Adrenal gland (tissue), 12 donors: ENCODE data around the gene SDHAF2. TPM values are rescaled to one million over a fixed set of nuclear protein-coding genes. Genes with fewer than 3 reads are reported as not detected.

Experiments
- DNase-seq, 7 donors: peaks; one replicate each; pipeline ENCODE4 v3.0.0-alpha.2; 2019 to 2020
- H3K27ac ChIP-seq, 5 donors: fragments of 200-600 bp; sonication (generic) in 4 of 5; 1 replicate in 3 of 5; 2 replicates in 2 of 5; pipeline versions ENCODE4 v1.5.1 to v1.8.0; 2016 to 2020; ENCODE audit warnings: mild to moderate bottlenecking in 1 of 5
- H3K27me3 ChIP-seq: fragments of 200-600 bp; 2 replicates; pipeline ENCODE4 v1.8.0; 2021
- H3K36me3 ChIP-seq, 2 donors: fragments of 200-600 bp; replicated peaks in 1 of 2; 1 replicate in 1 of 2; 2 replicates in 1 of 2; pipeline versions ENCODE4 v1.5.1 to v1.8.0; 2018 to 2022
- H3K4me1 ChIP-seq, 2 donors: fragments of 200-600 bp; replicated peaks in 1 of 2; 1 replicate in 1 of 2; 2 replicates in 1 of 2; pipeline versions ENCODE4 v1.5.1 to v1.8.0; 2018 to 2021
- H3K4me3 ChIP-seq, 4 donors: fragments of 200-600 bp; sonication (generic) in 3 of 4; one replicate each; pipeline ENCODE4 v1.5.1; 2016 to 2018
- H3K9me3 ChIP-seq, 3 donors: fragments of 200-600 bp; sonication (generic) in 1 of 3; replicated peaks in 1 of 3; 1 replicate in 2 of 3; 2 replicates in 1 of 3; pipeline versions ENCODE4 v1.5.1 to v1.8.0; 2016 to 2021
- POLR2A ChIP-seq, 2 donors: fragments of 450-650 bp; IDR thresholded peaks; one replicate each; pipeline ENCODE4 v1.6.1; 2017; ENCODE audit warnings: antibody characterized with exemption in 2 of 2, mild to moderate bottlenecking in 2 of 2, moderate library complexity in 1 of 2
- WGBS, 4 donors: extraction: QIAGEN DNeasy Blood & Tissue Kit in 2 of 4; methylation state at CpG; one replicate each; pipeline versions ENCODE4 v1.1.5 to v1.1.7; 2013 to 2017; 5-methylcytosine and 5-hydroxymethylcytosine counted together
- intact Hi-C, 2 donors: fragments of 100-400 bp; cut with DNase I; formaldehyde crosslinking; loops; one replicate each; pipeline versions ENCODE4 v1.14.1 to v1.15.0; 2022 to 2023
- polyA plus RNA-seq, 3 donors: library from polyadenylated mRNA; stranded (reverse); fragments of 200-250 nt in 2 of 3; fragments of 350-450 nt in 1 of 3; fragmentation: Illumina TruSeq in 1 of 3; extraction: RNeasy Lipid Tissue Mini Kit (QIAGEN cat#74804) in 1 of 3; gene quantifications; one replicate each; pipeline ENCODE4 v1.2.3, GENCODE V29; 2013 to 2014
- total RNA-seq, 9 donors: library from RNA; depleted of rRNA in 4 of 9; stranded (reverse); fragments of >200 nt in 4 of 9; fragments of 120-200 nt in 1 of 9; fragmentation: NEBNext Ultra II Directional in 1 of 9; extraction: Animal tissue kit (Norgen Biotek cat#: 25700) in 1 of 9; gene quantifications; one replicate each; pipeline versions ENCODE4 v1.1.0 to v1.2.4, GENCODE V29; 2013 to 2023
- TF ChIP-seq, protein P1 (sequence below), 6 experiments: fragments of 450-650 bp in 4 of 6; fragments of 200-600 bp in 2 of 6; sonication (generic) in 1 of 6; IDR thresholded peaks; 1 replicate in 5 of 6; 2 replicates in 1 of 6; pipeline versions ENCODE4 v1.5.1 to v1.8.0; 2016 to 2021; ENCODE audit warnings: antibody characterized with exemption in 6 of 6, mild to moderate bottlenecking in 2 of 6, moderate library complexity in 1 of 6
- donor health status: healthy with polysubstance abuse.
- donor health status: Bipolar disorder and iron deficiency.
- donor health status: DM: yes; HTN: yes; CAD: no.
- donor health status: DM: no; HTN: no; CAD: no.
- donor health status: DM: no; HTN: no; CAD: no.
- donor health status: DM: yes; HTN: yes; CAD: no.

Gene SDHAF2
- total and polyA plus RNA-seq, 12 donors: 28.0 to 69.6 (median 47.9) TPM

GRCh38 chr11:61446211-61446651 is 16.3 kb downstream of the SDHAF2 start:
- Histone ChIP-seq H3K36me3 (peaks cover 0 to 41% of the 10 kb centered on the region in 2 donors), H3K27ac (peak overlapping the region in 2 of 5 donors; percentile 25 to 57), H3K27me3 (no peaks in the 10 kb centered on the region), H3K9me3 (no peaks in the 10 kb centered on the region), H3K4me1 (peaks cover 0 to 27% of the 10 kb centered on the region in 2 donors), H3K4me3 (no peak overlapping the region)
- peak; percentile 90 to 97 (median 94) for DNase-seq
- intact Hi-C loops: loop anchor here (2.0 to 10.0 kb wide), 2 partner anchors 71 to 189 kb away; no protein-coding TSS in a partner anchor
- TF ChIP-seq, protein P1, sequence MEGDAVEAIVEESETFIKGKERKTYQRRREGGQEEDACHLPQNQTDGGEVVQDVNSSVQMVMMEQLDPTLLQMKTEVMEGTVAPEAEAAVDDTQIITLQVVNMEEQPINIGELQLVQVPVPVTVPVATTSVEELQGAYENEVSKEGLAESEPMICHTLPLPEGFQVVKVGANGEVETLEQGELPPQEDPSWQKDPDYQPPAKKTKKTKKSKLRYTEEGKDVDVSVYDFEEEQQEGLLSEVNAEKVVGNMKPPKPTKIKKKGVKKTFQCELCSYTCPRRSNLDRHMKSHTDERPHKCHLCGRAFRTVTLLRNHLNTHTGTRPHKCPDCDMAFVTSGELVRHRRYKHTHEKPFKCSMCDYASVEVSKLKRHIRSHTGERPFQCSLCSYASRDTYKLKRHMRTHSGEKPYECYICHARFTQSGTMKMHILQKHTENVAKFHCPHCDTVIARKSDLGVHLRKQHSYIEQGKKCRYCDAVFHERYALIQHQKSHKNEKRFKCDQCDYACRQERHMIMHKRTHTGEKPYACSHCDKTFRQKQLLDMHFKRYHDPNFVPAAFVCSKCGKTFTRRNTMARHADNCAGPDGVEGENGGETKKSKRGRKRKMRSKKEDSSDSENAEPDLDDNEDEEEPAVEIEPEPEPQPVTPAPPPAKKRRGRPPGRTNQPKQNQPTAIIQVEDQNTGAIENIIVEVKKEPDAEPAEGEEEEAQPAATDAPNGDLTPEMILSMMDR (IDR thresholded peaks at IDR 0.05): peak; percentile 70 to 90 (median 82)
- no peak for TF ChIP-seq POLR2A (IDR thresholded peaks at IDR 0.05)
- 7 to 14% (median 11%) methylated on average over 4 to 7 of the region's 7 CpGs for WGBS, 4 donors

DNA sequence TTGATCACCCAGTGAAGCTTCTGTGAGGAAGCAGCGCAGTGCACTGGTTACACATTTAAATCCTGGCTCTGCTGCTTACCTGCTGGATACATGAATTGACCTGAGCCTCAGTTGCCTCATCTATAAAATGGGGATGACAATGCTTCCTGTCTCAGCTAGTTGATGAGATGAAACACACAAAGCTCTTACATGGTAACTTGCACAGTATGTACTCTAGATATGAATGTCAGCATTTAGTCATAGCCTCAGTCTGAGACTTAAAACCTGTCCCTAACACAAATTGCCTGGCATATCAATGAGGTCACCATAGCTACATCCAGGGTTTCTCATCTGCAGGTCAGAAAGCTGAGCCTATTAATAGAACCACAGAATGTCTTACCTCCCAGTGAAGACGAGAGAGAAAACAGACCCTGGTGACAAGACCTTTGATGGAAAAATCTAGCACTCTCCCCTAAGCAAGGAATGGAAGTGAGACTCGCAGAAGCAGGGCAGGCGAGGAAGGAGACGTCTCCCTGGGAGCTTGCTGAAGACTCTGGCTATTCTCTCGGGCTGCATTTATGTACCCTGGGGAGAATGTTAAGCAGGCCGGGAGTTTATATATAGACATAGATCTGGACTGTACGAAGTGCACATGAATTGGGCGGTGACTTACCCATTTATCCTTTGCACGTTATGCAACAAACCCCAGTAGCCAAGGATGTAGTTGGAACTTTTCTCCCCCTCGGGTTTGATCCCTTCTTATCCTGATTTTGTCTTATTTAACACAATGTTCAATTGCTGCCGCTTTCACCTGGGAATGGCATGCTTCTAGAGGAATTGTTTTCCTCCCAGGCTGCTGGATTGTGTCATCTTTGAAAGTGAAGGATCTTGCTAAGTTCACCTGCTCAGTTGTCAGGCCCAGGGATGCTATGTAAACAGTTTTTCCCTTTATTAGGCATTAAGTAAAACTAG is 18.0 kb downstream of the SDHAF2 start:
- TF ChIP-seq, protein P1 (IDR thresholded peaks at IDR 0.05): no peak
- no peak for TF ChIP-seq POLR2A (IDR thresholded peaks at IDR 0.05)
- Histone ChIP-seq H3K27ac (peak overlapping the region in 1 of 5 donors; percentile 25), H3K4me3 (no peak overlapping the region), H3K36me3 (peaks cover 0 to 41% of the 10 kb centered on the region in 2 donors), H3K9me3 (no peaks in the 10 kb centered on the region), H3K27me3 (no peaks in the 10 kb centered on the region), H3K4me1 (peaks cover 0 to 27% of the 10 kb centered on the region in 2 donors)
- WGBS, 4 donors: 74 to 82% (median 76%) methylated on average over 12 of the region's 12 CpGs
- intact Hi-C loops: loop anchor here (2.0 to 10.0 kb wide), 2 partner anchors 69 to 187 kb away; no protein-coding TSS in a partner anchor
- DNase-seq: no peak

DNA sequence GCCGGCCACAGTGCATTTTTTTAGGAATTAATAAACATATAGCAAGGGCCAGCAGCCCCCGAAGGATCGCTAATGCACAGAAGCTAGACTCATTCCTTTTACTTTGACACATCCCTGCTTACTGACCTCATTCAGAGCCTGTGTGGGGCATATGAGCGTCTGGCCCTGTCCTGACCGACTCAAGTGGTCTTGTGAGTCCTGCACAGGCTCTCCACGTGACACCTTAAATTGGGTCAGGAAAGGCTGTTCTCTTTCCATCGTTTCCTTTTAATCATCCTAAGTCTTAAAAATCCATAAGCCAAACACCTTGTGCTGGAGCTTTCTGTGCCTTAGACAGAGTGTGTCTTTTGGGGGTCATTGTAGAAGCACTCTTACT is 18.6 kb downstream of the SDHAF2 start:
- Histone ChIP-seq H3K4me1 (peaks cover 0 to 27% of the 10 kb centered on the region in 2 donors), H3K4me3 (no peak overlapping the region), H3K36me3 (peaks cover 0 to 41% of the 10 kb centered on the region in 2 donors), H3K27ac (peak overlapping the region in 1 of 5 donors; percentile 25), H3K9me3 (no peaks in the 10 kb centered on the region), H3K27me3 (no peaks in the 10 kb centered on the region)
- intact Hi-C loops: loop anchor here in 1 of 2 donors (10.0 kb wide), 1 partner anchor 186 kb away; no protein-coding TSS in a partner anchor
- 76 to 85% (median 83%) methylated on average over 7 of the region's 7 CpGs for WGBS, 4 donors
- no peak for DNase-seq
- no peak for TF ChIP-seq POLR2A (IDR thresholded peaks at IDR 0.05)
- TF ChIP-seq, protein P1 (IDR thresholded peaks at IDR 0.05): no peak

- TF ChIP-seq POLR2A (IDR thresholded peaks at IDR 0.05): no peak
- TF ChIP-seq, protein P1 (IDR thresholded peaks at IDR 0.05): no peak
- H3K4me1 ChIP-seq: peaks cover 0 to 8% of the 10 kb centered on the region in 2 donors
- DNase-seq: no peak
- H3K4me3 ChIP-seq: no peak overlapping the region
- H3K27me3 ChIP-seq: no peaks in the 10 kb centered on the region
- no peak overlapping the region for H3K27ac ChIP-seq
- no peaks in the 10 kb centered on the region for H3K9me3 ChIP-seq
- 96 to 100% (median 99%) methylated on average over 2 of the region's 2 CpGs for WGBS, 4 donors
- intact Hi-C loops: no loop called here
- peaks cover 0 to 17% of the 10 kb centered on the region in 2 donors for H3K36me3 ChIP-seq
Measured at GRCh38 chr11:61452825-61453224, 22.9 kb downstream of the SDHAF2 start.
